Measurements from ENCODE around the gene STMN3. TPM values are rescaled to one million over a fixed set of nuclear protein-coding genes. Genes with fewer than 3 reads are reported as not detected.

Gene STMN3
- total RNA-seq, 2 donors from 2014 or later: 21.2 to 24.5 TPM

GRCh38 chr20:63665708-63666107 lies 12.5 kb upstream of the STMN3 start:
- WGBS: 92% methylated on average over 14 of the region's 14 CpGs
- no peak overlapping the region for H3K27ac ChIP-seq
- H3K4me1 ChIP-seq (replicated peaks): no peaks in the 10 kb centered on the region
- H3K9me3 ChIP-seq: no peaks in the 10 kb centered on the region
- H3K4me3 ChIP-seq: no peak overlapping the region
- DNase-seq (ENCODE audit: low spot score): no peak
- H3K36me3 ChIP-seq: peaks cover 5 to 9% of the 10 kb centered on the region in 2 donors
- intact Hi-C loops (cut with DNase I): no loop called here
- no peak for TF ChIP-seq CTCF (IDR thresholded peaks at IDR 0.05)
- no peak for TF ChIP-seq POLR2A (IDR thresholded peaks at IDR 0.05)
- TF ChIP-seq POLR2AphosphoS5 (IDR thresholded peaks at IDR 0.05): no peak
- no peaks in the 10 kb centered on the region for H3K27me3 ChIP-seq (replicated peaks; ENCODE audit: insufficient read depth)

GRCh38 chr20:63664861-63665594 lies 11.8 kb upstream of the STMN3 start:
- intact Hi-C loops (cut with DNase I): no loop called here
- H3K9me3 ChIP-seq: no peaks in the 10 kb centered on the region
- H3K4me1 ChIP-seq (replicated peaks): no peaks in the 10 kb centered on the region
- TF ChIP-seq POLR2A (IDR thresholded peaks at IDR 0.05): no peak
- TF ChIP-seq POLR2AphosphoS5 (IDR thresholded peaks at IDR 0.05): no peak
- no peak for TF ChIP-seq CTCF (IDR thresholded peaks at IDR 0.05)
- no peak overlapping the region for H3K27ac ChIP-seq
- peaks cover 5 to 9% of the 10 kb centered on the region in 2 donors for H3K36me3 ChIP-seq
- no peaks in the 10 kb centered on the region for H3K27me3 ChIP-seq (replicated peaks; ENCODE audit: insufficient read depth)
- no peak for DNase-seq (ENCODE audit: low spot score)
- WGBS: 55% methylated on average over 16 of the region's 18 CpGs
- no peak overlapping the region for H3K4me3 ChIP-seq

- WGBS: 88% methylated on average over 16 of the region's 22 CpGs
- DNase-seq (ENCODE audit: low spot score): no peak
- H3K27me3 ChIP-seq (replicated peaks; ENCODE audit: insufficient read depth): no peaks in the 10 kb centered on the region
- peaks cover 2% of the 10 kb centered on the region for H3K4me1 ChIP-seq (replicated peaks)
- no peak for TF ChIP-seq POLR2AphosphoS5 (IDR thresholded peaks at IDR 0.05)
- TF ChIP-seq POLR2A (IDR thresholded peaks at IDR 0.05): no peak
- no peak for TF ChIP-seq CTCF (IDR thresholded peaks at IDR 0.05)
- intact Hi-C loops (cut with DNase I): no loop called here
- H3K36me3 ChIP-seq: peaks cover 5 to 9% of the 10 kb centered on the region in 2 donors
- no peaks in the 10 kb centered on the region for H3K9me3 ChIP-seq
- no peak overlapping the region for H3K4me3 ChIP-seq
- H3K27ac ChIP-seq: no peak overlapping the region
Measured at GRCh38 chr20:63664143-63664851, 11.1 kb upstream of the STMN3 start.

- peaks cover 5 to 9% of the 10 kb centered on the region in 2 donors for H3K36me3 ChIP-seq
- no peak overlapping the region for H3K27ac ChIP-seq
- peaks cover 6% of the 10 kb centered on the region for H3K4me1 ChIP-seq (replicated peaks)
- no peaks in the 10 kb centered on the region for H3K9me3 ChIP-seq
- no peak for DNase-seq (ENCODE audit: low spot score)
- H3K4me3 ChIP-seq: no peak overlapping the region
- WGBS: 92% methylated on average over 26 of the region's 26 CpGs
- TF ChIP-seq POLR2AphosphoS5 (IDR thresholded peaks at IDR 0.05): no peak
- no peak for TF ChIP-seq POLR2A (IDR thresholded peaks at IDR 0.05)
- TF ChIP-seq CTCF (IDR thresholded peaks at IDR 0.05): no peak
- no peaks in the 10 kb centered on the region for H3K27me3 ChIP-seq (replicated peaks; ENCODE audit: insufficient read depth)
- intact Hi-C loops (cut with DNase I): no loop called here
Measured at GRCh38 chr20:63663332-63664066, 10.3 kb upstream of the STMN3 start.
